H54 (cell line): Measurements from ENCODE around the gene C10orf67.
"Not testable (repeated sequence)": the region's sequence is repeated elsewhere in the genome, so short reads cannot be mapped to it uniquely, and the experiment has no call there.

Experiments
- DNase-seq: peaks from one replicate; pipeline ENCODE4 v3.0.0; 2011; ENCODE audit warnings: low spot score, mixed read lengths; ENCODE audit not compliant: insufficient read length
- FAIRE-seq: peaks from 3 replicates; lab custom pipeline; 2011; peaks lifted over from hg19 to GRCh38; lab: Jason Lieb, UNC
- POLR2A ChIP-seq: IDR thresholded peaks from 2 replicates; pipeline ENCODE4 v1.6.1; 2011; ENCODE audit warnings: low read depth, mild to moderate bottlenecking, low read length

Gene C10orf67

GRCh38 chr10:23368816-23369640, 24.4 kb upstream of the C10orf67 start:
- TF ChIP-seq POLR2A, result no peak
- DNase-seq, result no peak
- FAIRE-seq, result no peak

- TF ChIP-seq POLR2A, result no peak
- FAIRE-seq, result no peak
- DNase-seq, result no peak
Measured at GRCh38 chr10:23367896-23368595, 23.4 kb upstream of the C10orf67 start.

GRCh38 chr10:23365417-23366030, 20.9 kb upstream of the C10orf67 start:
- not testable (repeated sequence) for FAIRE-seq

GRCh38 chr10:23364378-23364777, 19.8 kb upstream of the C10orf67 start:
- no peak for FAIRE-seq
- no peak for DNase-seq
- no peak for TF ChIP-seq POLR2A

More at GRCh38 chr10:23365417-23366030, 20.9 kb upstream of the C10orf67 start:
- DNase-seq, result not testable (repeated sequence)

- TF ChIP-seq POLR2A, result no peak
- DNase-seq (no peak), FAIRE-seq (no peak)
Measured at GRCh38 chr10:23363793-23364135, 19.2 kb upstream of the C10orf67 start.

- no peak for TF ChIP-seq POLR2A
- FAIRE-seq (no peak), DNase-seq (no peak)
Measured at GRCh38 chr10:23362879-23363792, 18.5 kb upstream of the C10orf67 start.

- TF ChIP-seq POLR2A, result no peak
- FAIRE-seq, result no peak
- no peak for DNase-seq
Measured at GRCh38 chr10:23362069-23362830, 17.7 kb upstream of the C10orf67 start.

- DNase-seq (no peak), FAIRE-seq (no peak)
- TF ChIP-seq POLR2A, result no peak
Measured at GRCh38 chr10:23361665-23362064, 17.1 kb upstream of the C10orf67 start.

- DNase-seq (no peak), FAIRE-seq (no peak)
- TF ChIP-seq POLR2A, result no peak
Measured at GRCh38 chr10:23359692-23360380, 15.2 kb upstream of the C10orf67 start.

GRCh38 chr10:23358357-23358756, 13.8 kb upstream of the C10orf67 start:
- no peak for TF ChIP-seq POLR2A
- DNase-seq (no peak), FAIRE-seq (no peak)

GRCh38 chr10:23354630-23355279, 10.2 kb upstream of the C10orf67 start:
- DNase-seq (no peak), FAIRE-seq (no peak)
- TF ChIP-seq POLR2A, result no peak
